ENCODE data around the gene POLQ.
"Not testable (repeated sequence)": the region's sequence is repeated elsewhere in the genome, so short reads cannot be mapped to it uniquely, and the experiment has no call there.

The POLQ gene

GRCh38 chr3:121418182-121418581 lies 127.6 kb downstream of the POLQ start:
- DNase-seq (ENCODE audit: low read depth) = no peak

GRCh38 chr3:121414924-121415323 lies 130.9 kb downstream of the POLQ start:
- no peak for DNase-seq (ENCODE audit: low read depth)

- no peak for DNase-seq (ENCODE audit: low read depth)
These were observed 134.3 kb downstream of the POLQ start for GRCh38 chr3:121411523-121411922.

- DNase-seq (ENCODE audit: low read depth) = no peak
These were observed 140.2 kb downstream of the POLQ start for GRCh38 chr3:121405631-121406030.

GRCh38 chr3:121399820-121400219 lies 146.0 kb downstream of the POLQ start:
- DNase-seq (ENCODE audit: low read depth) = no peak

GRCh38 chr3:121398051-121398450 lies 147.7 kb downstream of the POLQ start:
- not testable (repeated sequence) for DNase-seq (ENCODE audit: low read depth)

GRCh38 chr3:121395967-121396366 lies 149.8 kb downstream of the POLQ start:
- DNase-seq (ENCODE audit: low read depth) = not testable (repeated sequence)

- DNase-seq (ENCODE audit: low read depth) = not testable (repeated sequence)
These were observed 157.5 kb downstream of the POLQ start for GRCh38 chr3:121388308-121388707.

Data from T-helper 22 cell (primary cell).